ENCODE measurements around the gene RRBP1.

RRBP1 gene

GRCh38 chr20:17612287-17612991, 69.6 kb downstream of the RRBP1 start:
- Histone ChIP-seq H3K27me3 (ENCODE audit: control insufficient read depth in 1 of 2, insufficient read depth in 2 of 2, low read length in 2 of 2) (no peaks in the 10 kb centered on the region), H3K4me1 (ENCODE audit: control insufficient read depth in 1 of 2, insufficient read depth in 2 of 2, low read length in 2 of 2) (peaks cover 28 to 54% of the 10 kb centered on the region in 2 donors), H3K4me3 (ENCODE audit: low read depth in 1 of 2, low read length in 2 of 2) (no peak overlapping the region), H3K27ac (ENCODE audit: low read depth, low read length) (no peak overlapping the region), H3K36me3 (ENCODE audit: control insufficient read depth in 1 of 2, insufficient read depth in 2 of 2, low read length in 2 of 2) (peaks cover 7 to 53% of the 10 kb centered on the region in 2 donors), H3K9ac (ENCODE audit: low read depth in 1 of 2, low read length in 2 of 2) (peak overlapping the region in 1 of 2 donors; percentile 27), H3K9me3 (ENCODE audit: control insufficient read depth in 1 of 2, low read length in 2 of 2) (no peaks in the 10 kb centered on the region)

- H3K36me3 ChIP-seq (ENCODE audit: control insufficient read depth in 1 of 2, insufficient read depth in 2 of 2, low read length in 2 of 2), result peaks cover 7 to 54% of the 10 kb centered on the region in 2 donors
- no peaks in the 10 kb centered on the region for H3K27me3 ChIP-seq (ENCODE audit: control insufficient read depth in 1 of 2, insufficient read depth in 2 of 2, low read length in 2 of 2)
- H3K9ac ChIP-seq (ENCODE audit: low read depth in 1 of 2, low read length in 2 of 2), result peak overlapping the region in 1 of 2 donors; percentile 27
- H3K9me3 ChIP-seq (ENCODE audit: control insufficient read depth in 1 of 2, low read length in 2 of 2), result no peaks in the 10 kb centered on the region
- H3K27ac ChIP-seq (ENCODE audit: low read depth, low read length), result no peak overlapping the region
- H3K4me3 ChIP-seq (ENCODE audit: low read depth in 1 of 2, low read length in 2 of 2), result no peak overlapping the region
- peaks cover 28 to 54% of the 10 kb centered on the region in 2 donors for H3K4me1 ChIP-seq (ENCODE audit: control insufficient read depth in 1 of 2, insufficient read depth in 2 of 2, low read length in 2 of 2)
Measured at GRCh38 chr20:17611540-17612286, 70.3 kb downstream of the RRBP1 start.

- H3K9me3 ChIP-seq (ENCODE audit: control insufficient read depth in 1 of 2, low read length in 2 of 2), result no peaks in the 10 kb centered on the region
- H3K4me3 ChIP-seq (ENCODE audit: low read depth in 1 of 2, low read length in 2 of 2), result no peak overlapping the region
- no peak overlapping the region for H3K9ac ChIP-seq (ENCODE audit: low read depth in 1 of 2, low read length in 2 of 2)
- H3K27me3 ChIP-seq (ENCODE audit: control insufficient read depth in 1 of 2, insufficient read depth in 2 of 2, low read length in 2 of 2), result no peaks in the 10 kb centered on the region
- peaks cover 28 to 54% of the 10 kb centered on the region in 2 donors for H3K4me1 ChIP-seq (ENCODE audit: control insufficient read depth in 1 of 2, insufficient read depth in 2 of 2, low read length in 2 of 2)
- H3K36me3 ChIP-seq (ENCODE audit: control insufficient read depth in 1 of 2, insufficient read depth in 2 of 2, low read length in 2 of 2), result peaks cover 7 to 49% of the 10 kb centered on the region in 2 donors
- H3K27ac ChIP-seq (ENCODE audit: low read depth, low read length), result no peak overlapping the region
Measured at GRCh38 chr20:17611290-17611539, 70.8 kb downstream of the RRBP1 start.

DNA sequence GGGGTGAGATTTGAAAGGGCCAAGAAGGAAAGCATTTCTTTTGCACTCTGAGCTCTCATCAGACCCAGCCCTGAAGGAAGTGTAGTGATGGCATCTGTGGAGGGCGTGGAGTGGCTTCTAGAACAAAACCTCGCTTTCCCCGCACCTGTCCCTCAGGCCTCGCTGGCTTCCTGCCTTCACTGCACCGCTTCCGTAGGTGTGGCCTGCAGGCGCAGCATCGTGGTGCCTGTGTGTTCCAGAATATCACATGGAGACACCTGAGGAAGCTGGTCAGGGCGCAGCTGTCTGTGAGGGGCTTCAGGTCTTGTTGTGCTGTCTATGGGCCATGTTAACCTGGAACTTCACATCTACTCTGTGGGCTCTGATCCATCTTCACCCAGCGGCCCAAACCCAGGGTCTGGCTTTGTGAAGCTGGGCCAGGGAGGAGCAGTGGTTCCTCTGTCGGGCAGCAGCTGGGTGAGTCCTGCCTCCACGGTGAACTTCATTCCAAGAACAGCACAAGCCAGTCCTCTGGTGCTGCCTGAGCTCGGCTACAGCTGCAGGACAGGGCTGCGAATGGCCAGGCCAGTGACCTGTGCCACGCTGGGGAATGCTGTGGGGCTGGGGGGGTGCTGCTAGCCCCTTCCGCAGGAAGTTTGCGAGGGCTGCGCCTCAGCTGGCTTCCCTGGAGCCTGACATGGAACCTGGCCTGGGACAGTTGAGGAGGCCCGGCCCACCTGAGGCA, 71.3 kb downstream of the RRBP1 start:
- Histone ChIP-seq H3K9me3 (ENCODE audit: control insufficient read depth in 1 of 2, low read length in 2 of 2) (no peaks in the 10 kb centered on the region), H3K27ac (ENCODE audit: low read depth, low read length) (no peak overlapping the region), H3K9ac (ENCODE audit: low read depth in 1 of 2, low read length in 2 of 2) (no peak overlapping the region), H3K4me1 (ENCODE audit: control insufficient read depth in 1 of 2, insufficient read depth in 2 of 2, low read length in 2 of 2) (peaks cover 28 to 51% of the 10 kb centered on the region in 2 donors), H3K36me3 (ENCODE audit: control insufficient read depth in 1 of 2, insufficient read depth in 2 of 2, low read length in 2 of 2) (peaks cover 3 to 45% of the 10 kb centered on the region in 2 donors), H3K27me3 (ENCODE audit: control insufficient read depth in 1 of 2, insufficient read depth in 2 of 2, low read length in 2 of 2) (no peaks in the 10 kb centered on the region), H3K4me3 (ENCODE audit: low read depth in 1 of 2, low read length in 2 of 2) (no peak overlapping the region)

GRCh38 chr20:17609811-17610377, 72.1 kb downstream of the RRBP1 start:
- H3K36me3 ChIP-seq (ENCODE audit: control insufficient read depth in 1 of 2, insufficient read depth in 2 of 2, low read length in 2 of 2), result peaks cover 0 to 38% of the 10 kb centered on the region in 2 donors
- H3K27ac ChIP-seq (ENCODE audit: low read depth, low read length), result no peak overlapping the region
- peaks cover 25 to 44% of the 10 kb centered on the region in 2 donors for H3K4me1 ChIP-seq (ENCODE audit: control insufficient read depth in 1 of 2, insufficient read depth in 2 of 2, low read length in 2 of 2)
- H3K27me3 ChIP-seq (ENCODE audit: control insufficient read depth in 1 of 2, insufficient read depth in 2 of 2, low read length in 2 of 2), result no peaks in the 10 kb centered on the region
- no peak overlapping the region for H3K4me3 ChIP-seq (ENCODE audit: low read depth in 1 of 2, low read length in 2 of 2)
- H3K9me3 ChIP-seq (ENCODE audit: control insufficient read depth in 1 of 2, low read length in 2 of 2), result no peaks in the 10 kb centered on the region
- H3K9ac ChIP-seq (ENCODE audit: low read depth in 1 of 2, low read length in 2 of 2), result no peak overlapping the region

DNA sequence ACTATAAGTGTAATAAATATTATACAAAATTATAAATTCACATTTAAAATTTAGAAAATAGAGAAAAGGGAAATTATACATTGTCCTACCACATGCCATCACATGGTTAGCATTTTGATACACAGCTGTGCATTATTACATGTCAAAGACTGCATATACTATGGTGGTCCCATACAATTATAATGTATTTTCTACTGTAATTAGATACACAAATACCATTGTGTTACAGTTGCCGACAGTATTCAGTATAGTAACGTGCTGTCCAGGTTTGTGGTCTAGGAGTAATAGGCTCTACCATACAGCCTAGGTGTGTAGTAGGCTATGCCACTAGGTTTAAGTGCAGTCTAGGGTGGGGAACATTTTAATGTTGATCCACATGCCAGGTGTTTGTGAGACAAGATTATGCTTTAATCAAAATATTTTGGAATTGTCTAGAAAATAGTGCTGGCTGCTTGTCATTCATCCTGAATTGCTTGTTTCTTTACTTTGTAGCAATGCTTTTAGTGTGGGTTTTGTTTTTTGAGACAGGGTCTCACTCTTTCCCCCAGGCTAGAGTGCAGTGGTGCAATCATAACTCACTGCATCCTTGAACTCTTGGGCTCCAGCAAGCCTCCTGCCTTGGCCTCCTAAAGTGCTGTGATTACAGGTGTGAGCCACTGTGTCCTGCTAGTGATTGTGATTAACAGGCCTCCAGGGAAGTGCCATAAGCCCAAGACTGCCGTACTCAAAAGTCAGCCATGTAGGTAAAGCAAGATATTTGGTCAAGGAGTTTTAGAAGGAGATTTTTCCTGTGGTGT, 73.1 kb downstream of the RRBP1 start:
- H3K9me3 ChIP-seq (ENCODE audit: control insufficient read depth in 1 of 2, low read length in 2 of 2), result no peaks in the 10 kb centered on the region
- H3K4me3 ChIP-seq (ENCODE audit: low read depth in 1 of 2, low read length in 2 of 2), result no peak overlapping the region
- no peak overlapping the region for H3K27ac ChIP-seq (ENCODE audit: low read depth, low read length)
- peaks cover 0 to 29% of the 10 kb centered on the region in 2 donors for H3K36me3 ChIP-seq (ENCODE audit: control insufficient read depth in 1 of 2, insufficient read depth in 2 of 2, low read length in 2 of 2)
- H3K4me1 ChIP-seq (ENCODE audit: control insufficient read depth in 1 of 2, insufficient read depth in 2 of 2, low read length in 2 of 2), result peaks cover 20 to 34% of the 10 kb centered on the region in 2 donors
- no peak overlapping the region for H3K9ac ChIP-seq (ENCODE audit: low read depth in 1 of 2, low read length in 2 of 2)
- H3K27me3 ChIP-seq (ENCODE audit: control insufficient read depth in 1 of 2, insufficient read depth in 2 of 2, low read length in 2 of 2), result no peaks in the 10 kb centered on the region

DNA sequence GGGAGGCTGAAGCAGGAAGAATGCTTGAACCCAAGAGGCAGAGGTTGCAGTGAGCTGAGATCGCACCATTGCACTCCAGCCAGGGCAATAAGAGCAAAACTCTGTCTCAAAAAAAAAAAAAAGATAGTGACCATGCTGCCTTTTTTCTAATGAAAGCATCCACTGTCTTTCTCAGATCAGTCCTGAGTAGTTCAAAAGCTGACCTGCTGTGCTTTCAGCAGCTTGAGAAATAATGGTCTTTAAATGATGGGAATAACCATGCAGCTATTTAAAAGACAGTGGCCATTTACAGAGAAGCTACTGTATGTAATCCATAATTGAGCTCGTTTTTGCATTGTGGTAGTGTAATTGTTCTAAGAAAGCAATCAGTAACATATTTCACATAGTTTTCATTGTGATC, 76.0 kb downstream of the RRBP1 start:
- Histone ChIP-seq H3K9ac (ENCODE audit: low read depth in 1 of 2, low read length in 2 of 2) (no peak overlapping the region), H3K27me3 (ENCODE audit: control insufficient read depth in 1 of 2, insufficient read depth in 2 of 2, low read length in 2 of 2) (no peaks in the 10 kb centered on the region), H3K4me3 (ENCODE audit: low read depth in 1 of 2, low read length in 2 of 2) (no peak overlapping the region), H3K27ac (ENCODE audit: low read depth, low read length) (no peak overlapping the region), H3K4me1 (ENCODE audit: control insufficient read depth in 1 of 2, insufficient read depth in 2 of 2, low read length in 2 of 2) (peaks cover 11 to 13% of the 10 kb centered on the region in 2 donors), H3K9me3 (ENCODE audit: control insufficient read depth in 1 of 2, low read length in 2 of 2) (no peaks in the 10 kb centered on the region), H3K36me3 (ENCODE audit: control insufficient read depth in 1 of 2, insufficient read depth in 2 of 2, low read length in 2 of 2) (peaks cover 0 to 24% of the 10 kb centered on the region in 2 donors)

DNA sequence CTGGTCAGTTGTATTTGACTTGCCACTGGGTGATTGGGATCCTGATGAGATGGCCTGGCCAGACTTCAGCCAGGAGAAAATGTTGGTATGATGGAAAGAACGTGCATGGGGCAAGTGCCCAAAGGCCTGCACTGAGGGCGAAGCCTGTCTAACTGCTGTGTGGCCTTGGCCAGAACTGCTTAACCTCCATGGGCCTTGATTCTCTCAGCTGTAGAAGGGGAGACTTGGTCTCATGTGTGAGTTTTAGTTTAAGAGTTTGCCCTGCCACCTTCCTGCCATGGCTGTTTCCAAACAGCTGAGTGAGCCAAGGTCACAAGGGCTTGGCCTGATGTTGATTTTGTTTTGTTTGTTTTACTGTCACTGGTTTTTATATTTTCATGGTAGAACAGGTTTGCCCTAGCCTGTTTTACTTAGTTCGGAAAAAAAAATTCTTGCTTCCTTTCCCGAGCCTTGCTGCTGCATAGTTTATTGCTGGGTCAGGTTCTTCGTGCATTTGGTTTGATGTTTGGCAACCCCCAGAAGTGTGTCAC, 76.8 kb downstream of the RRBP1 start:
- Histone ChIP-seq H3K4me1 (ENCODE audit: control insufficient read depth in 1 of 2, insufficient read depth in 2 of 2, low read length in 2 of 2) (peaks cover 5% of the 10 kb centered on the region in 2 donors), H3K36me3 (ENCODE audit: control insufficient read depth in 1 of 2, insufficient read depth in 2 of 2, low read length in 2 of 2) (peaks cover 0 to 24% of the 10 kb centered on the region in 2 donors), H3K27ac (ENCODE audit: low read depth, low read length) (no peak overlapping the region), H3K4me3 (ENCODE audit: low read depth in 1 of 2, low read length in 2 of 2) (no peak overlapping the region), H3K9me3 (ENCODE audit: control insufficient read depth in 1 of 2, low read length in 2 of 2) (no peaks in the 10 kb centered on the region), H3K9ac (ENCODE audit: low read depth in 1 of 2, low read length in 2 of 2) (no peak overlapping the region), H3K27me3 (ENCODE audit: control insufficient read depth in 1 of 2, insufficient read depth in 2 of 2, low read length in 2 of 2) (no peaks in the 10 kb centered on the region)

DNA sequence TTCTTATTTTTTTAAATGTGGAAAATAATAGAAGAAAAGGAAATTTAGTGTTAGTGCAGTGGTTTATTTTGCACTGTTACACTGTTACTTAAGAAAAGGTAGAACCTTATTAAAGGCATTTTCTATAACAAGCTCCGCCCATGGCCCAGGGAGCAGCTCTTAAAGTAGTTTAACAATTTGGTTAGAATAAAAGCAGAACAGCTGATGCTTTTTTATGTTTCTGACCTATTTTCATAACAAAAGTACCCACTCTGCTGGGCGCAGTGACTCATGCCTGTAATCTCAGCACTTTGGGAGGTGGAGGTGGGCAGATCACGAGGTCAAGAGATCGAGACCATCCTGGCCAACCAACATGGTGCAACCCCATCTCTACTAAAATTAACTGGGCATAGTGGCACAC, 79.5 kb downstream of the RRBP1 start:
- Histone ChIP-seq H3K4me3 (ENCODE audit: low read depth in 1 of 2, low read length in 2 of 2) (no peak overlapping the region), H3K9me3 (ENCODE audit: control insufficient read depth in 1 of 2, low read length in 2 of 2) (no peaks in the 10 kb centered on the region), H3K27ac (ENCODE audit: low read depth, low read length) (no peak overlapping the region), H3K27me3 (ENCODE audit: control insufficient read depth in 1 of 2, insufficient read depth in 2 of 2, low read length in 2 of 2) (no peaks in the 10 kb centered on the region), H3K4me1 (ENCODE audit: control insufficient read depth in 1 of 2, insufficient read depth in 2 of 2, low read length in 2 of 2) (peaks cover 0 to 3% of the 10 kb centered on the region in 2 donors), H3K36me3 (ENCODE audit: control insufficient read depth in 1 of 2, insufficient read depth in 2 of 2, low read length in 2 of 2) (peaks cover 0 to 11% of the 10 kb centered on the region in 2 donors), H3K9ac (ENCODE audit: low read depth in 1 of 2, low read length in 2 of 2) (no peak overlapping the region)
